NCI-H748 treated with DMSO at 0.1 percent for 48 hours (cell line): ENCODE results near the gene MAK.
"Not testable (repeated sequence)": the region's sequence is repeated elsewhere in the genome, so short reads cannot be mapped to it uniquely, and the experiment has no call there.

Experiments
- DNase-seq: peaks from one replicate; lab custom pipeline; 2025; lab: John Stamatoyannopoulos, UW

Gene MAK

GRCh38 chr6:10791673-10792072 is 46.7 kb downstream of the MAK start:
- no peak for DNase-seq

DNA sequence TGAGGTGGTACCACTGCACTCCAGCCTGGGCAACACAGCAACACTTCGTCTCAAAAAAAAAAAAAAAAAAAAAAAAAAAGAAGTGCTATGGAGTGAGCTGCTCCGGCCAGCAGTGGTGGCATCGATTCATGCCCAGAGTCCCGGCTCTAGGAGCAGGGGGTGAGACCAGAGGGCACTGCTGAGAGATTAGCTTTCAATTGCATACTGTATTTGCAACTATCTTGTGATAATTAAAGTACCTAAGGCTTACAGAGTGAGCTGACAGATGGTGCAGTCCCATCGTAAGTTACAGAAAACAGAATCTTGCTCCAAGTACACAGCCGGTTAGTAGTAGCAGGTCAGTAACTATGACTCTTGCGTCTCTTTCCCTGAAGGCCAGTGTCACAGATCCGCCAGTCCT is 59.3 kb downstream of the MAK start:
- no peak for DNase-seq

DNA sequence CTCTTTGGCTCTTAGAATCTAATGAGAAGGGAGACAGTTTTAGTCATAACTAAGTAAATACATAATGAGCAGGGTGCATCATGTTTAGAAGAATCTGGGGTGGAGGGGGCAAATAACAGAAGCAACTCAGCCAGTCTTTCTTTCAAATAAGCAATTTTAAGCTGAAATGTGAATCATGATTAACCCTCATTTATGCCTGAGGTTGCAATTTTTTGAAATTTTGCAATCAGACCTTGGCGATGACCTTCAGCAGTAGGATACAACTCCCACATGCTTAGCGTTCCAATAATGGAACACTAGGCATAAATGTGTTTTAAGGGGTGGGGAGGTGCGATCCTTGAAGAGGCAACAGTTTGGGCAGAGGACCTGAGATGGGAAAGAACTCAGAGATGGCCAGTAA is 60.1 kb downstream of the MAK start:
- DNase-seq = no peak

- no peak for DNase-seq
Observed at GRCh38 chr6:10771371-10771894, 66.9 kb downstream of the MAK start.

GRCh38 chr6:10769419-10769818 is 68.9 kb downstream of the MAK start:
- DNase-seq = no peak

GRCh38 chr6:10763006-10763405 is 75.3 kb downstream of the MAK start:
- no peak for DNase-seq

DNA sequence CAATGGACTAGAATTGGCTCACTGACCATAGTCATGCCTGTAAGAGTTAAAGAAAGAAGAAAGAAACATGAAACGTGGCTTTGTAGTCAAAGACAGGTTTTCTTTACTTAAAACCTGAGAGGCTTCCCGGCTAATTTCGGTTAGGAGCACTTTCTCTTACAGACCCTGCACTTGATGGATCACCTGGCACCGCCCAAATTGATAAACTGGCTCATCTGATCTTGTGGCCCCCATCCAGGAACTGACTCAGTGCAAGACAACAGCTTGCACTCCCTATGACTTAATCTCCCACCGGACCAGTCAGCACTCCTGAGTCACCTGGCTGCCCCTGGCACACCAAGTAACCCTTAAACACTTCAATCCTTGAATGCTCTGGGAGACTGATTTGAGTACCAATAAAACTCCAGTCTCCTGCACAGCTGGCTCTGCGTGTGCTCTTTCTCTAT is 78.4 kb downstream of the MAK start:
- no peak for DNase-seq

GRCh38 chr6:10759312-10759839 is 79.0 kb downstream of the MAK start:
- DNase-seq = no peak

DNA sequence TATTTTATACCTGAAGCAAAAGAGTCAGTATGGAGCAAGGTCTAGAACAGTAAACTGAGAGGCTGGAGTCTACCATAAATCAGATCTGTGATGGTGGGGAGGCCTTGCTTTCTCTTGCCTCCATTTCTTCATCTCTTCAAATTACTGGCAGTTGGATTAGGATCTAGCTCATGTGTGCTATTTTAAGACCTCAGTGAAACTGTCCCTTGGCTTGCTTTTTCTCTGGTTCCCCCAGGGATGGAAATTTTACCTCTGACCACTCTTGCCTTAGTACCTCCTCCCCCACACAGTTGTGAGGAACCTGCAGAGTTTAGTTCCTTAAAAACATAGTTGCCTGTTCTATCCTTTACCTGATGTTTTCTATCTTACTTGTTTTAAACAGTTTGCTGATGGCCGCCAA is 82.3 kb downstream of the MAK start:
- DNase-seq = no peak

DNA sequence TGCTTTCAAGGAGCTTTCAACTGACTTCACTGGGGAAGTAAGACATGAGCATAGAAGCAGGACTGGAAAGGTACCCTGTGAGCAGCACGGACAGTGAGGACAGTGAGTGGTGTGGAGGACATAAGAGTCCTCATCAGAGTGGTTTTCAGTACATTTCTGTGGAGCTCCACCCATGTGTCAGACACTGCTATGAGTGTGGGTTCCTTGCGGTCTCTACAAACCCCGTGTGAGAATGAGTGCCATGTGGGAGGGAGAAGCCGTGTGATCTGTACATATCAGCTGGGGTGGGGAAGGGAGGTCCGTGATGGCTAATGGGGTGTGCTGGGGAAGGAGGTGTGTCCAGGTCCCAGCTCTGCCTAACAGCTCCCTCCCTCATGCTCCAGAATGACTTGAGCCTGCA is 86.6 kb downstream of the MAK start:
- not testable (repeated sequence) for DNase-seq

DNA sequence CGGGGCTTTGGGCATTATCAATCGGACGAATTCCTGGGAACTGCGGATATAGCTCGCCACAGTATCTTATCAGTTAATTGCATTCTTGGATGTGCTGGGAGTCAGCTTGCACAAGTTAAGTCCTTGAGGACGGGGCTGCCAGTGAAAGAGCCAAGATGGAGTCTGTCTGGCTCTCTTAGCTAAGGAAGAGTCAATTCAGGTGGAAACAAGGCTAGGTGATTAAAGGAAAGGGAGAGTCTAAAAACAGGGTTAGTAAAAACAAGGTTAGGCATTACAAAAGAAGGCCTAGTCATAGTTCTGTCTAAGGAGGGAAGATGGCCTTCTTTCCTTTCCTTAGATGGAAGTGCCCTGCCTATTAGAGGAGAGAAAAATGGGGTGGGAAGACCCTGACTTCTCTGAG is 87.8 kb downstream of the MAK start:
- DNase-seq = not testable (repeated sequence)

DNA sequence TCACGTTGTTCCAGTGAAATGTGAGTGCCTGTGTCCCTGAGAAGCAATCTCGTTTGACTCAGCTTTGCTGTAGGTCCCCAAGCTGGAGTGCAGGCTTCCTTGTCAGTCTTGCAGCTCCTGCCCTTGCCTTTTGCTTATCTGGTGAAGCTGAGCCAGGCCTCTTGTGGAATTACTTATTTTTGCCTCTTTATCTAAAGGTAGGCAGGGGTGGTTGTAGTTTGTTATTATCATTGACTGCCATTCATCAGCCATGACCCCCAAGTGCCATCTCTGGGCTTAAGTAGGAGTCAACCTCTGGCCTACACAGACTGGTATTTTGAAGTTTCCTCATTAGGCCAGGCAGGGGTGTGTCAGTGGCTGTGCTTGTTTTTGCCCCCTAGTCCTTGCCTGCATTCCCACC is 88.6 kb downstream of the MAK start:
- DNase-seq = no peak

DNA sequence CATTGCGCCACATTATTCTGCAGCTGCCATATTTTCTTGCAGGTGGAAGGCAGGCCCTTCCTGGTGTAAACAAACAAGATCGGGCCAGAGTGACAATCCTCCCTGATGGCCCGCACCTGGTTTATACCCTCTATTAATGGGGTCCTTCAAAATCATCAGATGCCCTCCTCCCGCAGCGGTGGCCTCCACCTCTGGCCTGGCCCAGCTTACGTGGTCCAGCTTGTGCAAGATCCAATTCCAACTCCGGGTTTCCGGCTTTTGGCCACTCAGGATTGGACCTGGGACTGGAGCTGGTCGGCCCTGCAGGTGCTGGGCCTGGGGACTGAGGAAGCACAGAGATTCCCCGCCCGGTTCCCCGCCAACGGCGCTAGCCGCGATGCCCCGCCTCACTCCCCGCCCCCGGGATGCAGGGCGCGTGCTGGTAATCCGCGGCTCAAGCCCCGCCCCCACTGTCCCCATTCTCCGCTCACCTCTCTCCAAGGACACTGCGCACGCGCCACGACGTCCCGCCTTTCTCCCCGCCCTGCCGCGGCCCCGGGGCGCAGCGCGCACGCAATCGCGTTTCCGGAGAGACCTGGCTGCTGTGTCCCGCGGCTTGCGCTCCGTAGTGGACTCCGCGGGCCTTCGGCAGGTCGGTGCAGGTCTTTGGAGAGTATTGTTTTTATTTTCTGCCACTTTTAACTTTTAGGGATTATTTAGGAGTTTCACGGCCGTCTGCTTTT is 90.9 kb downstream of the MAK start, which contains the start of gene TMEM14B:
TMEM14B (plus strand) TSS at position 555 of the 722 bp plus-strand sequence. CDS start 1,441 bp downstream, outside the sequence.
- DNase-seq = peak; percentile 99

- no peak for DNase-seq
Observed at GRCh38 chr6:10746915-10747250, 91.5 kb downstream of the MAK start.

GRCh38 chr6:10745116-10745515 is 93.2 kb downstream of the MAK start:
- no peak for DNase-seq

- no peak for DNase-seq
Observed at GRCh38 chr6:10743515-10743914, 94.8 kb downstream of the MAK start.

DNA sequence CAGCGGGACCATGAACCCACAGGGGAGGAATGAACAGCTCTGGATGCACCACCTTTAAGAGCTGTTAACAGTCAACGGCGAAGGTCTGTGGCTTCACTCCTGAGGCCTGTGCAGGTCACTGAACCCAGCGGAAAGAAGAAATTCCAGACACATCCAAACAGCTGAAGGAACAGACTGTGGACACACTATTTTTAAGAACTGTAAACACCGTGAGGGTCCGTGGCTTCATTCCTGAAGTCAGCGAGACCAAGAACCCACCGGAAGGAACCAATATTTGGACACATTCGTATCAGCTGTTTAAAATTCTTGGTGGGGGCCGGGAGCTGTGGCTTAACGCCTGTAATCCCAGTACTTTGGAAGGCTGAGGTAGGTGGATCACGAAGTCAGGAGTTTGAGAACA is 96.1 kb downstream of the MAK start:
- no peak for DNase-seq

GRCh38 chr6:10741643-10742042 is 96.7 kb downstream of the MAK start:
- DNase-seq = not testable (repeated sequence)

DNA sequence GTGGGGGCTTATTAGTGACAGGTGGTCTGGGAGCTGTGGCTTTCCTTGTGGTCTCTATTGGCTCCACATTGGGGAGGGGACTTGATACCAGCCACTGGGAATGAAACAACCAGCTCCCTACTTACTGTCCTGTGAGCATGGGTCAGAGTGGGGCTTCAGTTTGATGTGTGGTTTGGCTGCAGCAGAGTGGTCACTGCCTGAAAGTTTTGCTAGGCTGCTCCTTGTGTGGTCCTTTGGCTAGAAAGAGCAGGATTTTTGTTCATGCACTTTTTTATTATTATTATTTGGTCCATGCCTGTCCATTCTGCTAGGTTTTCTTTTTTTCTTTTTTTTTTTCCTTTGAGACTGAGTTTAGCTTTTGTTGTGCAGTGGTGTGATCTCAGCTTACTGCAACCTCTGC is 98.3 kb downstream of the MAK start:
- DNase-seq = no peak

- no peak for DNase-seq
Observed at GRCh38 chr6:10736731-10737130, 101.6 kb downstream of the MAK start.

- no peak for DNase-seq
Observed at GRCh38 chr6:10733863-10734262, 104.5 kb downstream of the MAK start.

GRCh38 chr6:10733151-10733715 is 105.1 kb downstream of the MAK start:
- DNase-seq = no peak

GRCh38 chr6:10730254-10730653 is 108.1 kb downstream of the MAK start:
- DNase-seq = no peak
